Lower lobe of right lung (tissue), 2 donors: ENCODE measurements around the gene PTPN6. TPM values are rescaled to one million over a fixed set of nuclear protein-coding genes. Genes with fewer than 3 reads are reported as not detected.

Experiments used
- ATAC-seq, 2 donors: fragments of 200-7000 bp; cut with Tn5 transposase; one replicate each; pipeline ENCODE4 v1.9.1; 2020 to 2022; ENCODE audit warnings: mild to moderate bottlenecking in 2 of 2, moderate library complexity in 2 of 2
- DNase-seq: peaks from one replicate; pipeline ENCODE4 v3.0.0-alpha.2; 2020
- H3K27ac ChIP-seq: fragments of 200-600 bp; one replicate; pipeline ENCODE4 v1.8.0; 2022
- H3K27me3 ChIP-seq: fragments of 200-600 bp; one replicate; pipeline ENCODE4 v1.8.0; 2022; ENCODE audit warnings: low read depth
- H3K36me3 ChIP-seq: fragments of 200-600 bp; one replicate; pipeline ENCODE4 v1.8.0; 2022; ENCODE audit warnings: mild to moderate bottlenecking
- H3K4me1 ChIP-seq: fragments of 200-600 bp; one replicate; pipeline ENCODE4 v1.8.0; 2022
- H3K4me3 ChIP-seq: fragments of 200-600 bp; one replicate; pipeline ENCODE4 v1.8.0; 2022; ENCODE audit warnings: mild to moderate bottlenecking
- H3K9me3 ChIP-seq: fragments of 200-600 bp; one replicate; pipeline ENCODE4 v1.8.0; 2022
- CTCF ChIP-seq: fragments of 200-600 bp; IDR thresholded peaks from one replicate; pipeline ENCODE4 v1.8.0; 2022; ENCODE audit warnings: antibody characterized with exemption, mild to moderate bottlenecking
- intact Hi-C: fragments of 100-400 bp; cut with DNase I; formaldehyde crosslinking; loops from one replicate; pipeline ENCODE4 v1.11.0; 2022
- total RNA-seq: library from RNA; stranded (reverse); fragmentation: NEBNext Ultra II Directional; extraction: Animal tissue kit (Norgen Biotek cat#: 25700); gene quantifications from one replicate; pipeline ENCODE4 v1.2.1, GENCODE V29; 2021
- donor health status: DM: no; HTN: yes; CAD: no; lungs with severe emphysema.

PTPN6 gene
- total RNA-seq, 1 donor from 2014 or later = 209 TPM

GRCh38 chr12:6943389-6943721 lies 7.8 kb upstream of the PTPN6 start:
- Histone ChIP-seq H3K36me3 (peaks cover 43% of the 10 kb centered on the region), H3K4me1 (peaks cover 48% of the 10 kb centered on the region), H3K27me3 (no peaks in the 10 kb centered on the region), H3K4me3 (peak overlapping the region; percentile 82), H3K27ac (peak overlapping the region; percentile 99), H3K9me3 (no peaks in the 10 kb centered on the region)
- DNase-seq (peak; percentile 77), ATAC-seq (peak; percentile 54 to 65)
- intact Hi-C loops = no loop called here
- TF ChIP-seq CTCF = no peak

DNA sequence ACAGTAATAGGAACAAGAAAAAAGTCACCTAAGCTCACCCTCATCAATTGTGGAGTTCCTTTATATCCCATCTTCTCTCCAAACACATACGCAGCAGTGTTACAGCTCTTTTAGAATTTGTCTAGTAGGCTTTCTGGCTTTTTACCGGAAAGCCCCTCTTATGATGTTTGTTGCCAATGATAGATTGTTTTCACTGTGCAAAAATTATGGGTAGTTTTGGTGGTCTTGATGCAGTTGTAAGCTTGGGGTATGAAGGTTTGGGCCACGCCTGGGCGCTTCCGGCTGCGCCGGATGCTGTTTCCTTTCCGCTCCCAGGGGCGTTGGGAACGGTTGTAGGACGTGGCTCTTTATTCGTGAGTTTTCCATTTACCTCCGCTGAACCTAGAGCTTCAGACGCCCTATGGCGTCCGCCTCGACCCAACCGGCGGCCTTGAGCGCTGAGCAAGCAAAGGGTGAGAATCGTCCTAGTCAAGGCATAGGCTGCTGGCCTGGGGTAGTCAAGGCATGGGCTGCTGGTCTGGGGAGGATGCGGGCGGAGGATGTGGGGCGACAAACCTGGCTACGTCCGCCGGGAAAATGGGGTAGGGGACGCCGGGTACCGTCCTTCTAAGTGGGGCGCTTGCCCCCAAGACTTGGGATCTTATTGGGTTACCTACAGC lies 7.3 kb upstream of the PTPN6 start, which contains the start of the genes C12orf57 and RNU7-1:
C12orf57 (plus strand) TSS at position 301 of the 659 bp plus-strand sequence; CDS start at position 401, 100 bp downstream.
RNU7-1 (plus strand) TSS at position 95 of the 659 bp plus-strand sequence.
- H3K36me3 ChIP-seq = peaks cover 42% of the 10 kb centered on the region
- H3K4me1 ChIP-seq = peaks cover 47% of the 10 kb centered on the region
- no peak for TF ChIP-seq CTCF
- H3K4me3 ChIP-seq = peak within 1 kb of the TSS; percentile 82
- peak within 1 kb of the TSS; percentile 99 for H3K27ac ChIP-seq
- H3K27me3 ChIP-seq = no peaks in the 10 kb centered on the region
- intact Hi-C loops = no loop called here
- H3K9me3 ChIP-seq = no peaks in the 10 kb centered on the region
- DNase-seq (peak; percentile 81), ATAC-seq (peak; percentile 56 to 66)

DNA sequence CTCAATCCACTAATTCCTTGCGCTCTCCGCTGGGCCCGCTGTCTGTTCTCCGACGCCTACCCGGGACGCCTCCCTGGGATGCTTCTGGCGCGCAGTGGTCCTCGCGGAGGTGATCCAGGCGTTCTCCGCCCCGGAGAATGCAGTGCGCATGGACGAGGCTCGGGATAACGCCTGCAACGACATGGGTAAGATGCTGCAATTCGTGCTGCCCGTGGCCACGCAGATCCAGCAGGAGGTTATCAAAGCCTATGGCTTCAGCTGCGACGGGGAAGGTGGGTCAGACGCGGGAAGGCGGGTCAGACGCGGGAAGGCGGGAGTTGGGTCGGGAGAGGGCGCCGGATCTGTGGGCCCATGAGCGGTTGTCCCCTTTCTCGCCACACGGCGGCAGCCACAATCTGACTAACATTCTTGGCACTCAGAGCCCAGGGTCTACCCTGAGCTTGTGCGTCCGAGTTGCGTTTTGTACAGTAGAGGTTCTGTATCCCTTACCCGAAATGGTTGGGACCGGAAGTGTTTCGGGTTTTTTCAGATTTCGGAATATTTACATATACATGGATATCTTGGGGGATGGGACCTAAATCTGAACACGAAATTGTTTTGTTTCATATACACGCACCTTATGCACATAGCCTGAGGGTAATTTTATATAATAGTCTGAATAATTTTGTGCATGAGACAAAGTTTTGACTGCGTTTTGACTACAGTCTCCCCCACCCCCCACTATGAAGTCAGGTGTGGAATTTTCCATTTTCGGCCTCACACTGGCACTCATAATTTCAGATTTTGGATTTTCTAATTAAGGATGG lies 6.6 kb upstream of the PTPN6 start:
- intact Hi-C loops = no loop called here
- Histone ChIP-seq H3K36me3 (peaks cover 36% of the 10 kb centered on the region), H3K27ac (peak overlapping the region; percentile 99), H3K4me3 (peak overlapping the region; percentile 82), H3K4me1 (peaks cover 47% of the 10 kb centered on the region), H3K9me3 (no peaks in the 10 kb centered on the region), H3K27me3 (no peaks in the 10 kb centered on the region)
- DNase-seq (peak; percentile 95), ATAC-seq (peak; percentile 82 to 85)
- peak; percentile 93 for TF ChIP-seq CTCF

- peaks cover 56% of the 10 kb centered on the region for H3K4me1 ChIP-seq
- H3K36me3 ChIP-seq = peaks cover 27% of the 10 kb centered on the region
- H3K27me3 ChIP-seq = no peaks in the 10 kb centered on the region
- intact Hi-C loops = no loop called here
- DNase-seq (peak; percentile 47), ATAC-seq (no peak)
- peak overlapping the region; percentile 44 for H3K4me3 ChIP-seq
- TF ChIP-seq CTCF = no peak
- no peaks in the 10 kb centered on the region for H3K9me3 ChIP-seq
- peak overlapping the region; percentile 78 for H3K27ac ChIP-seq
Observed at GRCh38 chr12:6945613-6946012, 5.5 kb upstream of the PTPN6 start.

GRCh38 chr12:6946033-6946919 lies 4.9 kb upstream of the PTPN6 start:
- Histone ChIP-seq H3K36me3 (peaks cover 20% of the 10 kb centered on the region), H3K9me3 (no peaks in the 10 kb centered on the region), H3K27ac (peak overlapping the region; percentile 78), H3K4me1 (peaks cover 60% of the 10 kb centered on the region), H3K4me3 (peak overlapping the region; percentile 44), H3K27me3 (no peaks in the 10 kb centered on the region)
- peak; percentile 83 for ATAC-seq
- intact Hi-C loops = no loop called here
- TF ChIP-seq CTCF = no peak
- DNase-seq = peak; percentile 96
